Stimulated activated CD8-positive, alpha-beta memory T cell treated with anti-CD3 and anti-CD28 coated beads, Interleukin-7, amount 100 ng/mL, for 4 hours (primary cell): ENCODE data around the gene PRRG1.
"Not testable (repeated sequence)": the region's sequence is repeated elsewhere in the genome, so short reads cannot be mapped to it uniquely, and the experiment has no call there.

ENCODE experiments used
- DNase-seq, 2 donors: peaks; one replicate each; pipeline ENCODE4 v3.0.0-alpha.2; 2020; ENCODE audit warnings: low read depth in 2 of 2

The PRRG1 gene

GRCh38 chrX:37468124-37468739 is 119.1 kb downstream of the PRRG1 start:
- DNase-seq, result no peak

GRCh38 chrX:37470711-37471110 is 121.5 kb downstream of the PRRG1 start:
- DNase-seq, result no peak

DNA sequence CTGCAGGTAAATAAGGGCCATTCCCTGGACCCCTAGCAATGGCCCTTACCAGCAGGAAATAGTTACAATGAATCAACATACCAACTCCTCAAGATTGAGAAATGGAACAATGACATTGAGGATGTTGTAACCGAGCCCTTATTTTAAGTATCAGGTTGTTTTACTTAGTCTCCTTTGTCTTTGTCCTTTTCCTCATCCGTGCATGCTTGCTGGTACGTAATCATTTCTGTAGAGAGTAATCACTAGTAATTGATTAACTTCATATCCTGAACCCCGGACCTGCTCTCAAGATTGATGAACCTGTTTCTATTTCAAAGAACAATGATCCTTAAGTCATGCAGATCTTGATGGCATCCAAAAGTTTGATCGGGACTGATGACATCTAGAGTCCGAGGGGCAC is 123.7 kb downstream of the PRRG1 start:
- DNase-seq, result no peak

DNA sequence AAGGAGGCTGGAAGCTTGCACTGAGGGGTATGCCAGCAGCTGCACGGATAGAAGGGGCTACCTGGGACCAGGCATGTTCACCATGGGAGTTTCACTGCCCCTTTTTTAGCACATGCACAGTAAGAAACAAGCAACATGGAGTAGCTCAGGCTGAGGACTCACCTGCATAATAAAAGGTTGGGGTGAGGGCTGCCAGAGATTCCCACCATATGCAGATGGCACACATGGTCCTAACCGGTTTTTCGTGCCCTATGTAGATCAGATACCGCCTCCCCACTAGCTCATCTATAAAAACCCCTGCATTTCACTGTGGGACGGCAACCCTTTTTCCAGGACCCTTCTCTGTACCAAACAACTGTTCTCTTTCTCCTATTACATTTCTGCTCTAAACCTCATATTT is 125.3 kb downstream of the PRRG1 start:
- DNase-seq, result no peak

- DNase-seq, result no peak
Measured at GRCh38 chrX:37476571-37477170, 127.5 kb downstream of the PRRG1 start.

- not testable (repeated sequence) for DNase-seq
Measured at GRCh38 chrX:37484335-37484734, 135.2 kb downstream of the PRRG1 start.

DNA sequence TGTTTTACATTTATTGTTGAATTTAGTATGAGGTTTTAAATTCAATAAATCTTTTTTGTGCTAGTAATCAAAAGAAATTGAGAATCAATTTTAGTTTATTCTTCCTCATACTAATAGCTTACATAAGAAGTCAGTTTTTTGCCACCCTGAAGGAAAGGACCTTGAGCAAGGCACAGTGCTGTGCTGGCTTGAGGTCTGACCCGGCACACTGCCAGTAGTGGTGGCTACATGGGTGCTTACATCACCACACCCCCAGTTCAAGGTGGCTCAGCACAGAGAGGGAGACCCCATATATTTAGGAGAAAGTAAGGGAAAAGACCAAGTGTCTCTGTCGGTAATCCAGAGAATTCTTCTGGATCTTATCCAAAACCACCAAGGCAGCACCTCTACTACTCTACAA is 136.3 kb downstream of the PRRG1 start:
- DNase-seq, result no peak

DNA sequence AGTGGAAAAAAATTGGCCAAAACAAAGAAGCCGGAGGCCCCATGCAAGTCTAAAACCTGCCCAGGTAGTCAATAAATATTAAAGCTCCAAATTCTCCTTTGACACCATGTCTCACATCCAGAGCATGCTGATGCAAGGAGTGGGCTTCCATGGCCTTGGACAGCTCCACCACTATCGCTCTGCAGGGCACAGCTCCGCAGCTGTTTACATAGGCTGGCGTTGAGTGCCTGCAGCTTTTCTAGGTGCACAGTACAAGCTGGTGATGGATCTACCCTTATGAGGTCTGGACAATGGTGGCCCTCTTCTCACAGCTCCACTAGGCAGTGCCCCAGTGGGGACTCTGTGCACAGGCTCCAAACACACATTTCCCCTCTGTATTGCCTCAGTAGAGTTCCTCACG is 138.1 kb downstream of the PRRG1 start:
- DNase-seq, result no peak

DNA sequence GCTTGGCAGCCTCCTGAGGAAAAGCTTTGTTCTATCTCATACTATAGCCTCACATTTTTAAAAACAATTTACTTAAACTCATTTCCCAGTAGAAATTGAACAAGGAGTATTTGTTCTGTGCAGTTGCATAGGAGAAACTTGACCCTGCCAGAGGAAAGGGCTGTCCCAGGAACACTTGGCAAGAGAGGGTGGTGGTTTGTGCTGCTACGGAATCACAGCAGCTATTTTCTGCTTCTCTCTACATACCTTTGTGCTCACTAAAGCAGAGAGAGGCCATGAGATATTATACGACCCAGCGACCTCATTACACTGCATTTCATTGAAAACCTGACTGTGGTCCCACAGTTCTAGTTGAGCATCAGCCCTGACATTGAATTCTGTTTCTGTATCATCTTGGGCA is 139.2 kb downstream of the PRRG1 start:
- DNase-seq, result no peak

DNA sequence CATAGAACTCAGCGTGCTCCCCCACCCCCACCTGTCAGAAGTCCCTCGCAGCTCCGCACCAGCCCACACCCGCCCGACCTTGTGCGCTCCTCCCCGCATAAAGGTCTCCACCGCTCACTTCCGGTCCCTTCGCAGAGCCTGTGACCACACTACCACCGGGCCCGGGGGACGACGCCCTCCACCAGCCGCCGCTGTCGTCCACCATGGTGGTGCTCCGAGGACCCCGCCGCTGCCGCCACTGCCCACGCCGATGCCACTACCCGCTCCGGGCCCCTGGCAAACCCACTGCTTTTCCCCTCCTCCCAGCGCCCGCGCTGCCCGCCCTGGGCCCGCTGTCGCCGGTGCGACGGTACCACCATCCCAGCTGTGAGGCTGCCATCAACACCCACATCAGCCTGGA is 142.5 kb downstream of the PRRG1 start:
- DNase-seq, result no peak

GRCh38 chrX:37495760-37496159 is 146.6 kb downstream of the PRRG1 start:
- DNase-seq, result not testable (repeated sequence)

DNA sequence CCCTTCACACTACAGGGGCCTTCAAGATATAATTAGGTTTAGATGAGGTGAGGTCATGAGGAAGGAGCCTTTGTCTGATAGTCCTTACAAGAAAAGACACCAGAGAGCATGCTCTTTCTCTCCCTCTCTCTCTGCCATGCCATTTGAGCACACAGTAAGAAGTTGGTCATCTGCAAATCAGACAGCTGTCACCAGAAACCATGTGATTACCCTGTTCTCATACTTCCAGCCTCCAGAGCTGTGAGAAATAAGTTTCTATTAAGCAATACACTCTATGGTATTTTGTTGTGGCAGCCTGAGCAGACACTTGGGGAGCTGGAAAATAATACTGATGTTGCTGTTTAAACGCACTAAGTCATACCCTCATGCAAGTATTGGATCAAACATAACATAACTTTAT is 148.0 kb downstream of the PRRG1 start:
- not testable (repeated sequence) for DNase-seq

GRCh38 chrX:37498323-37498722 is 149.2 kb downstream of the PRRG1 start:
- not testable (repeated sequence) for DNase-seq

DNA sequence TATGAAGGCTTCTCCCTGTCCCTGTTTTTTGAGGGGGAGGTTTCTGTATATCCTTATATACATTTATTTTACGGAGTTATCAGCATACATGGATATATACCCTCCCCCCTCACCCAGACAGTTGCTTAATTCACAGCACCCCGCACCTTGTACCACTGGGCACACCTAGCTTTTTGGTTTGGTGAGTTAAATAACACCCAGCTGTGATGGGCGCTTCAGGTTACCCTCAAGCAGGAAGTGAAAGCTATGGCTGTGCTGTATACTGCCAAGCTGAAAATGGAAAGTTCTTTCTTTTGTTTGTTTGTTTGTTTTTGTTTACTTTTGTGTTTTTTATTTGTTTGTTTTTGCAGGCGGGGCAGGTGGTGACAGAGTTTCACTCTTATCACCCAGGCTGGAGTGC is 150.5 kb downstream of the PRRG1 start:
- DNase-seq, result not testable (repeated sequence)

GRCh38 chrX:37504991-37505390 is 155.8 kb downstream of the PRRG1 start:
- no peak for DNase-seq
